Psoas muscle (tissue), 8 donors: ENCODE data around the gene ZNF18. TPM values are rescaled to one million over a fixed set of nuclear protein-coding genes. Genes with fewer than 3 reads are reported as not detected.
"Not testable (repeated sequence)": the region's sequence is repeated elsewhere in the genome, so short reads cannot be mapped to it uniquely, and the experiment has no call there.

Experiments
- ATAC-seq, 4 donors: fragments of 200-7000 bp; cut with Tn5 transposase; one replicate each; pipeline ENCODE4 v1.9.1; 2020; ENCODE audit warnings: moderate library complexity in 3 of 4, mild to moderate bottlenecking in 2 of 4
- DNase-seq, 2 donors: peaks; one replicate each; pipeline ENCODE4 v3.0.0-alpha.2; 2020
- H3K27ac ChIP-seq: fragments of 200-600 bp; one replicate; pipeline ENCODE4 v1.8.0; 2022
- H3K27me3 ChIP-seq, 3 donors: fragments of 200-600 bp in 1 of 3; one replicate each; pipeline versions ENCODE4 v1.6.1 to v1.8.0; 2013 to 2022; ENCODE audit warnings: low read length in 2 of 3, mild to moderate bottlenecking in 2 of 3, moderate library complexity in 1 of 3; ENCODE audit not compliant: insufficient read depth in 3 of 3
- H3K36me3 ChIP-seq, 2 donors: fragments of 200-600 bp in 1 of 2; one replicate each; pipeline versions ENCODE4 v1.6.1 to v1.8.0; 2013 to 2022; ENCODE audit warnings: low read depth in 1 of 2, mild to moderate bottlenecking in 1 of 2, moderate library complexity in 1 of 2; ENCODE audit not compliant: insufficient read depth in 1 of 2
- H3K4me1 ChIP-seq: fragments of 200-600 bp; one replicate; pipeline ENCODE4 v1.8.0; 2022
- H3K4me3 ChIP-seq: fragments of 200-600 bp; one replicate; pipeline ENCODE4 v1.8.0; 2022; ENCODE audit warnings: mild to moderate bottlenecking
- H3K9me3 ChIP-seq: fragments of 200-600 bp; one replicate; pipeline ENCODE4 v1.8.0; 2022
- CTCF ChIP-seq: fragments of 200-600 bp; IDR thresholded peaks from one replicate; pipeline ENCODE4 v1.8.0; 2022; ENCODE audit warnings: antibody characterized with exemption
- WGBS, 3 donors: extraction: QIAGEN DNeasy Blood & Tissue Kit; methylation state at CpG; one replicate each; pipeline versions ENCODE4 v1.1.6 to v1.1.7; 2013; 5-methylcytosine and 5-hydroxymethylcytosine counted together
- intact Hi-C, 2 donors: fragments of 100-400 bp; cut with DNase I; formaldehyde crosslinking; loops; one replicate each; pipeline versions ENCODE4 v1.11.0 to v1.14.2; 2022
- polyA plus RNA-seq, 3 donors: library from polyadenylated mRNA; stranded (reverse); fragments of 200-250 nt; gene quantifications; one replicate each; pipeline ENCODE4 v1.2.3, GENCODE V29; 2013
- total RNA-seq, 4 donors: library from RNA; stranded (reverse); fragmentation: NEBNext Ultra II Directional in 2 of 4; extraction: Animal tissue kit (Norgen Biotek cat#: 25700) in 2 of 4; gene quantifications; one replicate each; pipeline versions ENCODE4 v1.2.1 to v1.2.4, GENCODE V29; 2021 to 2023
- donor health status: healthy with polysubstance abuse.
- donor health status: DM: no; HTN: no; CAD: no; lungs with moderate emphysema.
- donor health status: Bipolar disorder and iron deficiency.
- donor health status: healthy.
- donor health status: DM: yes; HTN: yes; CAD: no.
- donor health status: DM: no; HTN: no; CAD: no.
- donor health status: DM: no; HTN: no; CAD: no.
- donor health status: DM: yes; HTN: yes; CAD: no.

Gene ZNF18
- total and polyA plus RNA-seq, 7 donors, result 3.4 to 10.0 (median 5.0) TPM

DNA sequence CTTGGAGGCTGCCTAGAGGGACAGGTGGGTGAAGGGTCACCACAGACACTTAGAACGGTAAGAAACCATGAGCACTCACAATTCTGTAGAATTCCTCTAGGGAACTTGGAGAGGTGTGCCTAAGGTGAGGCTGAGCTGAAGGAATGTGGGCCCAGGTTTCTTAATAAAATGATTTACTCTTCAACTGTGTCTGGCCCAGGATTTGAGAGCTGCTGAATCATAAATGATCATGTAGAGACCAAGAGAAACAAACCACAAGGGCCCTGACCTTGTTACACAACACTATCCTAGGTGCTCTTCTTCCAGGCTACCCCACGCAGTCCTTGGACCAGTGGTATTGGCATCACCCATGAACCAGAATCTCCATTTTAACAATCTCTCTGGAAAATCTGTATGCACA lies 27.7 kb downstream of the ZNF18 start:
- Histone ChIP-seq H3K9me3 (peaks cover 24% of the 10 kb centered on the region), H3K27ac (no peak overlapping the region), H3K4me1 (no peaks in the 10 kb centered on the region), H3K4me3 (no peak overlapping the region), H3K27me3 (no peaks in the 10 kb centered on the region), H3K36me3 (no peaks in the 10 kb centered on the region)
- intact Hi-C loops, result no loop called here
- ATAC-seq, result no peak
- no peak for DNase-seq
- no peak for TF ChIP-seq CTCF
- 89 to 100% (median 98%) methylated on average over 2 of the region's 2 CpGs for WGBS, 3 donors

GRCh38 chr17:11954936-11955335 lies 42.3 kb downstream of the ZNF18 start:
- Histone ChIP-seq H3K27me3 (no peaks in the 10 kb centered on the region), H3K36me3 (peaks cover 4 to 6% of the 10 kb centered on the region in 2 donors), H3K4me1 (no peaks in the 10 kb centered on the region), H3K4me3 (no peak overlapping the region), H3K27ac (no peak overlapping the region), H3K9me3 (peaks cover 29% of the 10 kb centered on the region)
- ATAC-seq, result no peak
- DNase-seq, result no peak
- intact Hi-C loops, result no loop called here
- no peak for TF ChIP-seq CTCF

- H3K4me1 ChIP-seq, result no peaks in the 10 kb centered on the region
- TF ChIP-seq CTCF, result no peak
- no peaks in the 10 kb centered on the region for H3K27me3 ChIP-seq
- H3K4me3 ChIP-seq, result no peak overlapping the region
- peaks cover 29% of the 10 kb centered on the region for H3K9me3 ChIP-seq
- H3K27ac ChIP-seq, result no peak overlapping the region
- DNase-seq (no peak), ATAC-seq (no peak)
- peaks cover 4 to 6% of the 10 kb centered on the region in 2 donors for H3K36me3 ChIP-seq
- WGBS, 3 donors, result 96 to 100% (median 97%) methylated on average over 1 of the region's 1 CpG
- intact Hi-C loops, result no loop called here
Observed at GRCh38 chr17:11953924-11954323, 43.4 kb downstream of the ZNF18 start.

GRCh38 chr17:11952610-11953009 lies 44.7 kb downstream of the ZNF18 start:
- H3K9me3 ChIP-seq, result peaks cover 29% of the 10 kb centered on the region
- peaks cover 0 to 4% of the 10 kb centered on the region in 2 donors for H3K36me3 ChIP-seq
- no peaks in the 10 kb centered on the region for H3K27me3 ChIP-seq
- H3K4me3 ChIP-seq, result no peak overlapping the region
- H3K4me1 ChIP-seq, result no peaks in the 10 kb centered on the region
- ATAC-seq, result no peak
- intact Hi-C loops, result no loop called here
- TF ChIP-seq CTCF, result no peak
- 97 to 98% (median 97%) methylated on average over 3 of the region's 3 CpGs for WGBS, 3 donors
- DNase-seq, result no peak
- no peak overlapping the region for H3K27ac ChIP-seq

- no peak overlapping the region for H3K27ac ChIP-seq
- H3K27me3 ChIP-seq, result no peaks in the 10 kb centered on the region
- H3K4me1 ChIP-seq, result no peaks in the 10 kb centered on the region
- intact Hi-C loops, result no loop called here
- no peak overlapping the region for H3K4me3 ChIP-seq
- WGBS, 3 donors, result 60 to 73% (median 70%) methylated on average over 7 of the region's 7 CpGs
- ATAC-seq (no peak), DNase-seq (no peak)
- TF ChIP-seq CTCF, result no peak
- peaks cover 0 to 4% of the 10 kb centered on the region in 2 donors for H3K36me3 ChIP-seq
- H3K9me3 ChIP-seq, result peaks cover 23% of the 10 kb centered on the region
Observed at GRCh38 chr17:11950771-11951519, 46.3 kb downstream of the ZNF18 start.

DNA sequence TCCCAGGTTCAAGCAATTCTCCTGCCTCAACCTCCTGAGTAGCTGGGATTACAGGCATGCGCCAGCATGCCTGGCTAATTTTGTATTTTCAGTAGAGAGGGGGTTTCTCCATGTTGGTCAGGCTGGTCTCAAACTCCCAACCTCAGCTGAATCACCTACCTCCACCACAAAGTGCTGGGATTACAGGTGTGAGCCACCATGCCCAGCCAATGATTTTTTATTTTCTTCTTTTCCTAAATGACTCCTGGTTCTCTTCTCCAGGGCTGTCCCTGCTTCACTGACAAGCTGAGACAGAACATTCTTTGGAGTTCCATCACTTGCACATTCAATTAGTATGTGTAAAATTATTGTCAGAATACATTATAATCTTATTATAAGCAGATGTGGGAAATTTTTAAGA lies 47.7 kb downstream of the ZNF18 start:
- ATAC-seq, H3K4me1 ChIP-seq, H3K27ac ChIP-seq, H3K27me3 ChIP-seq, H3K36me3 ChIP-seq, H3K4me3 ChIP-seq, intact Hi-C loops, DNase-seq: not testable (repeated sequence)
- peaks cover 11% of the 10 kb centered on the region for H3K9me3 ChIP-seq
- 94 to 100% (median 95%) methylated on average over 1 of the region's 1 CpG for WGBS, 3 donors
